Activated CD8-positive, alpha-beta memory T cell treated with anti-CD3 and anti-CD28 coated beads for 4 hours (primary cell): Measurements from ENCODE around the gene MYO18B.

ENCODE experiments used
- DNase-seq, 2 donors: peaks; one replicate each; pipeline ENCODE4 v3.0.0-alpha.2; 2020; ENCODE audit warnings: low read depth in 2 of 2

The MYO18B gene

GRCh38 chr22:25824828-25825423 is 82.9 kb downstream of the MYO18B start:
- DNase-seq, result no peak

GRCh38 chr22:25827415-25827814 is 85.4 kb downstream of the MYO18B start:
- DNase-seq, result no peak

DNA sequence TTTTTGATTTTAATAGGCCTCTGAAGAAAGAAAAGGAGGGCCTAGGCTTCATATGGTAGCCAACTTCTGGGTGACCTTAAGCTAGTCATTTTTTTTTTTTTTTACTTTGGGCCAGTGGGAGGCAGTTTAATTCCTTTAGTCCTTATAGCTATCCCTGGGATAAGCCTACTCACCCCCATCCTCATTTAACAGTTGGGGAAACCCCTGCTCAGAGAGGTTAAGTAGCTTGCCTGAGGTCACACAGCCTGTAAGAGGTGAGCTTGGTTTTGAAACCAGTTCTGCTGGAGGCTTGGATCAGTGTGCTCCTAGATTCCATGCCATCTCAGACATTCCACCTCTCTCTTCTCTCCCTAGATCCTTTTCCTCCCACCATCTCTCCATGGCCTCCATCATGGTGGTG is 86.4 kb downstream of the MYO18B start:
- DNase-seq, result no peak

- no peak for DNase-seq
Observed at GRCh38 chr22:25829237-25829636, 87.2 kb downstream of the MYO18B start.

DNA sequence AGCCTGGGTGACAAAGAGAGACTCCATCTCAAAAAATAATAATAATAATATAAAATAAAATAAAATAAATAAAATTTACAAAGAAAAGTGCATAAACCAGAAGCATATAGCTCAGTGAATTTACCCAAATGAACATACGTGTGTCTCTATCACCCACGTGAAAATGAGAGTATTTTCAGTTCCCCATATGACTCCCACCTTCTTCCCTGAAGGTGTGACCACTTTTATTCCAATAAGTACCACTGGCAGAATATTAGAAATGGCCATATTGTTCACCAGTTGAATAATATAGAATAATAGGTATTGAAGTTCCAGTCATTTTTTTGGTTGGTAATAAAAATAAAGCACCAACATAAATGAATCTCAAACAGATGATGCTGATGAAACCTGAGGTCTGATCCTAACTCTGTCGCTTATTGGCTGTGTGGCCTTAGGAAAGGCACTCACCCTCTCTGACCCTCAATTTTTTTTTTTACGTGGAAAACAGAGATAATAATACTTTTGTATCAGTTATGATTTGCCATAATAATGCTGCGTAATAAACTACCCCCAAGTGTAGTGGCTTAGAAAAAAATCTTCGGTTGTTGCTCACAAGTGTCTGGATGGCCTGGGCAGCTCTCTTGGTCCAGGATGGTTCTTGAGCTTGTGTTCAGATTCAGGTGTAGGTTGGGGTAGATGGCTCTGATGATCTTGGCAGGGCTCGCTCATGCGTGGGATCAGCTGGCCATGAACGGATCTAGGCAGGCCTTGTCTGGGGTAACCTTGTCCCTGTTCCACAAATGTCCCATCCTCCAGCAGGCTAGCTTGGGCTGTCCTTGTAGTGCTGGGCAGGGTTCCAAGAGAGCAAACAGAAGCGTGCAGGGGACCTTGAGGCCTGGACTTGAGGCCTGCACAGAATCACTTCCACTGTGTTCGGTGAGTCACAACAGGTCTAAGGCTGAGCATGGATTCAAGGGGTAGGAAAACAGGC is 88.1 kb downstream of the MYO18B start:
- no peak for DNase-seq

DNA sequence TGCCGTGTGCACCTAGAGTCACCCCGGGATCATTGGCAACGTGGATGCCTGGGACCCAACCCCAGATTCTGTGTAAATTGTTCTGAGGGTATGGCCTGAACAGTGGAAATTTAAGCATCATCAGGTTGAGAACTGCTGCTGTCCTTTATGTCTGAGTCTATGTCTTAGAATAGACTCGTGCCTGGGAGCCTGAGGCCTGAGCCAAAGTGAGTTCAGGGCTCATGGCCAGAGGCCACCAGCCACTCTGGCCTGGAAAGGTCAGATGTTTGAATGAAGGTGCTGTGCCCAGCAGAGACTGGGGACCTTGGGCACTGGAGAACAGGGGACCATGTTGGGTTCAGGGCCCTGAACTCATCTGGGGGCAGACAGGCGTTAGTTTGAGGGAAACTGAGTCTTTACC is 91.1 kb downstream of the MYO18B start:
- DNase-seq, result no peak

DNA sequence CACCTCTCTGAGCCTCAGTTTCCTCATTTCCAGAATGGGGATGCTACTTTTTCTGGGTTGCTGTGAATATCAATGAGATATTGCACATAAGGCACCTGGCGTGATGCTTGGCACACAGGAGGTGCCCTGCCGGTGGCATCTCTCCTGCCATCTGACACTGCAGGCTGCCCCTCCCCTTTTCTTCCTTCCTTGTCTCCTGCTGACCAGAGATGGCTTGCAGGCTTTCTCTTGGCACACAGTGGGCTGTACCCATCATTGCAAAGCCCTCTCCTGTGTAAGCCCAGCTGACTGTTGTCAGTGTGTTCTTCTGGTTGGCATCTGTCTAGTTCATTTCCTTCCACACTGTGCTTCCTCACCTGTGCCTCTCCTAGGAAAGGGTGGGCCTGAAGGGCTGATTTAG is 91.7 kb downstream of the MYO18B start:
- DNase-seq, result no peak

- no peak for DNase-seq
Observed at GRCh38 chr22:25834490-25834889, 92.5 kb downstream of the MYO18B start.

GRCh38 chr22:25835348-25835747 is 93.4 kb downstream of the MYO18B start:
- no peak for DNase-seq

GRCh38 chr22:25837288-25837900 is 95.4 kb downstream of the MYO18B start:
- no peak for DNase-seq

- DNase-seq, result no peak
Observed at GRCh38 chr22:25838960-25839741, 97.2 kb downstream of the MYO18B start.

DNA sequence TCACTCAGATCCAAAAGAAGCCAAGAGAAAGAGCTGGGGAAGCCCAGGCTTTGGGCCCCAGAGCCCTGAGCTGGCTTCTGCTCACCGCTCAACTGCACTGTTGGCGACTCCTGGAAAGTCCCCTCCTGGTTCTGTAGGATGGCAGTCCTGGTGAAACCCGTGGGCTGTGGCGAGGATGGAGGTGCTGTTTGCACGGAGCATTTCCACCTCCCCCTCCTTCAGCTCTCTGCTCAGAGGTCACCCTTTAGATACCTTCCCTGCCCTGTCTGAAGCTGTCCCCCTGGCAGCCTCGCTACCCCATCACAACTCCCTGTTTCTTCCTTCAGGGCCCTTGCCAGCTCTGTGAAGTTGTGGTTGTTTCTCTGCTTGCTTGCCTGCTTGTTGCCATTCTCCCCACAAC is 97.8 kb downstream of the MYO18B start:
- DNase-seq, result no peak

GRCh38 chr22:25840167-25840566 is 98.2 kb downstream of the MYO18B start:
- no peak for DNase-seq

GRCh38 chr22:25840891-25841290 is 98.9 kb downstream of the MYO18B start:
- DNase-seq, result no peak

DNA sequence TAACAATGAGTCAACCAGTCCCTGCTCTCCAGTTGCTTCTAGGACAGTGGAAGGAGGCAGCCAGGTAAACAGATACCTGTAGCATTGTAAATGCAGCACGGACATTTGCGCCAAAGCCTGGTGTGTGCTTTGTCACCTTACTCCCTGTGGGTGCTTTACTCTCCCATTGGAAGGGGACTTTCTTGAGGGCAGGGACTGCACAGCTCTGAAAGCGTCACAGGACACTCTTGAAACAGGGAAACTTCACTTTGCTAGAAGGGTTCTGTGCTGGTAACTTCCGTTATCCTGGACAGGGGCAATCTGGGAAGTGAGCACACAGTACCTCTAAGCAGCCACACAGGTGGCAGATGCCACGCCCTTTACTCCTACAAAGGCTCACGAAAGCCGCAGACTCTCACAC is 99.8 kb downstream of the MYO18B start:
- no peak for DNase-seq

DNA sequence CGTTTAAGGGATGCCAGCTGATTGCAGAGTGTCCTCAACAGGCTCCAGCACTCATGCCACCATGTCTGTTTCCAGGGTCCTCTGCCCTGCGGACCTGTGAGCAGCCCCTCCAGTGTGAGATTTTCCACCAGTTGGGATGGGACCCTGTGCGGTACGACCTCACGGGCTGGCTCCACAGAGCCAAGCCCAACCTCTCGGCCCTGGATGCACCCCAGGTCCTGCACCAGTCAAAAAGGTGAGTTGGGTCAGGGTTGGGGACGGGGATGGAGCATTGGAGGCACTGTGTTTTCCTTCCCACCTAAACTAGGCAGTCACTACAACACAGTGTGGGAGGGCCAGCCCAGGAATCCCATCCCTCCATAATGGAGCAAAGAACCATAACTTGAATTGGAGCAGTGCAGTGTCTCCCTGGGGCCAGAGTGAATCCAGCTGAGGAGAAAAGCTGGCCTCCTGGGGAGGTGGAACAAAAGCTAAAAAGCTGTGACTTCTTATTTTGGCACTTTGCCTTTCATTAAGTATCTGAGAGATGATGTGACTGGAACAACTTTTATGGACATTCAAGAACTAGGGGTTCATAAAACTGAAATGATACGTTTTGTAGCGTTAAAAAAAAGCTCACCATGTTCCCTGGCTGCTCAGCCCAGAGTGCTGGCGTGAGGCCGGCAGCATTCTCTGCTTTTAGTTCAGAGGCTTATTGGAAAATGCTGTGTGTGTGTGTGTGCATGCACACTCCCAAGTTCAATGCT is 101.8 kb downstream of the MYO18B start:
- DNase-seq, result no peak

DNA sequence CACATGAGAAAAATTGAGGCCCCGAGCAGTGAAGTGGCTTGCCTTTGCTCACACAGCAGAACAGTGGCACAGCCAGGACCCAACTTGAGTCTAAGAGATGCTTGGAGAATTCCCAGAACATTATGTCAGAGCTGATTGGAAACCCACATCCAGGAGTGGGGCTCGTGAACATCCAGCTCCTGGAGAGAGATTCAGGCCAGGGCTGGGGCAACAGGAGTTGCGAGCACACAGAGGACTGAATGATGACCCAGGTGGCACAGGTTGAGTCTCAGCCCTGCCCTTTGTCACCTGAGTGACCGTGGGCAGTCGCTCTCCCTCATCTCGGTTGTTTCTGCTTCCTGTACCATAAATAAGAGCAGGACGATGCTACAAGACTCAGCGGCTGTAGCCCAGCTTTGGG is 102.6 kb downstream of the MYO18B start:
- DNase-seq, result no peak

GRCh38 chr22:25845985-25846745 is 104.2 kb downstream of the MYO18B start:
- no peak for DNase-seq

GRCh38 chr22:25847451-25847850 is 105.5 kb downstream of the MYO18B start:
- DNase-seq, result no peak

DNA sequence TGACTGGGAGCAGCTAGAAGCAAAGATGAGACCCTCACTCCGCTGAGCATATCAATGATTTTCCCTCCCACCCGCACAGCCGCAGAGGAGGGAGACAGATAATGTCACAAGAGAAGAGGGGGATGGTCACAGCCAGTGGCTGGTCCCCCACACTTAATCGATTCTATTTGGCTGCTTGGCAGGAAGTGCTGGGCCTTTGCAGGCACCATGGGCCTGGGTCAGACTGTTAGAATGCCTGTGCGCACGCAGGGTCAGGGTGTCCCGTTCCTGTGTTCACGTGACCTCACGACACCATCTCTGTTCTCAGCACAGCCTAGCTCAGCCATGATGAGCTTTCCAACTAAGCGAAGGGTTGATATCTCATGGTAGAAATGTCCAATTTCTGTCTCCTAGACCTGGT is 107.0 kb downstream of the MYO18B start:
- no peak for DNase-seq

DNA sequence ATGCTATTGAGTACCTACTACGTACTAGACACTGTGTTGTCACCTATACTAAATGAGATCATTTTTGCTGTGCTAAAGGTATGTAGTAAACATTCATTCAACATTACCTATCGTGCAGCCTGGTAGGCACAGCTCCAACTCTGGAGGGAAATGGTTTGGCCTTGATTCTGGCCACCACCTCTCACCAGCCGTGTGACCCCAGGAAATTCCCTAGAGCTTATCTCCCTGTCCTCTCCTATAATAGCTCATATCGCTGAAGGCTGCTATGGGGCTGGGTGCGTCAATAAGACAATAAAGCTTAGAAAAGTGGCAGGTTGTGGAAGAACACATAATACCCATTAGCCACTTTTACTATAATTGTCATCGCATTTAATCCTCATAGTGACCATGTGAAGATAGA is 107.5 kb downstream of the MYO18B start:
- DNase-seq, result no peak
